Measurements from ENCODE around the gene GREB1.

DNA sequence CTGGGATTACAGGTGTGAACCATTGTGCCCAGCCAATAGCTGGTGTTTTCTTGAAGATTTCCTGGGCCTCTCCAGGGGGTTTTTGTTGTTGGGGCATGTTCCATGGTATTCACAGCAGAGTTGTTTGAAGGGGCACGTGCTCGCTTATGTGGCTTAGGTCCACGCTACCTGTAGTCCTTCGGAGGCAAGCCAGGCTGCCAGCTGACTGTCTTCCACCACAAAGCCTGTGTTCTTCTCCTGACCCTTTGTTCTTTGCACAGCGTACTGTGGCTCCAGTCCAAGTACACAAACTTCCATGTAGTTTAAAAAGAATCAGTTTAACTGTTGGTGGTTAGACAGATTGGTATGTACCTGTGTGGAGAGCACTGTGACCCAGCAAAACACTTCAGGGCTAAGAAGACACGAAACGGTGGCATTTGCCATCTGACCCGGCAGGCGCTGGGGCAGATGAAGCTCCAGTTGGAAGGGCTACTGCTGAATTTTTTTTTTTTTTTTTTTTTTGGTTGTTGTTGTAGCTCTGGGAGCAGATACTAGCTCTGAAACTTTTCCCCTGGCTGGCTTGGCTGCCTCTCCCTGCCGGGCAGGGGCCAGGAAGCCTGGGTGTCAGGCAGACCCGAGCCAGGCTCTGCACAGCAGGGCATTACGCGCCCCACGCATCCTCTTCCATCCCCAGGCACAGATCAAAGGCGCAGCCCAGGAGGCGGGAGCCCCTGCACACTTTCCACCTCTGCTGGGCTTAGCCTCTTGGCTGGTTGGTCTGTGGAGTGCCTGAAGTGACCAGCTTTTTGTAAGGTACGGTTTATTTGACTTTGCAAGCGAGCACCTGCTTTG lies 5.7 kb downstream of the GREB1 start:
- TF ChIP-seq, protein P1, sequence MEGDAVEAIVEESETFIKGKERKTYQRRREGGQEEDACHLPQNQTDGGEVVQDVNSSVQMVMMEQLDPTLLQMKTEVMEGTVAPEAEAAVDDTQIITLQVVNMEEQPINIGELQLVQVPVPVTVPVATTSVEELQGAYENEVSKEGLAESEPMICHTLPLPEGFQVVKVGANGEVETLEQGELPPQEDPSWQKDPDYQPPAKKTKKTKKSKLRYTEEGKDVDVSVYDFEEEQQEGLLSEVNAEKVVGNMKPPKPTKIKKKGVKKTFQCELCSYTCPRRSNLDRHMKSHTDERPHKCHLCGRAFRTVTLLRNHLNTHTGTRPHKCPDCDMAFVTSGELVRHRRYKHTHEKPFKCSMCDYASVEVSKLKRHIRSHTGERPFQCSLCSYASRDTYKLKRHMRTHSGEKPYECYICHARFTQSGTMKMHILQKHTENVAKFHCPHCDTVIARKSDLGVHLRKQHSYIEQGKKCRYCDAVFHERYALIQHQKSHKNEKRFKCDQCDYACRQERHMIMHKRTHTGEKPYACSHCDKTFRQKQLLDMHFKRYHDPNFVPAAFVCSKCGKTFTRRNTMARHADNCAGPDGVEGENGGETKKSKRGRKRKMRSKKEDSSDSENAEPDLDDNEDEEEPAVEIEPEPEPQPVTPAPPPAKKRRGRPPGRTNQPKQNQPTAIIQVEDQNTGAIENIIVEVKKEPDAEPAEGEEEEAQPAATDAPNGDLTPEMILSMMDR (IDR thresholded peaks at IDR 0.05), result no peak
- TF ChIP-seq POLR2A (IDR thresholded peaks at IDR 0.05) (no peak), EP300 (IDR thresholded peaks at IDR 0.05) (no peak)

Measured in upper lobe of left lung (tissue), 4 donors.